ENCODE results near the gene GMEB1. TPM values are rescaled to one million over a fixed set of nuclear protein-coding genes. Genes with fewer than 3 reads are reported as not detected.
"Not testable (repeated sequence)": the region's sequence is repeated elsewhere in the genome, so short reads cannot be mapped to it uniquely, and the experiment has no call there.

The GMEB1 gene
- total and polyA plus RNA-seq, 2 donors (not counting 1 experiment from before 2014, with no cell fraction given), result 7.5 to 21.7 TPM

GRCh38 chr1:28648474-28649198, 19.9 kb upstream of the GMEB1 start, which contains the start of gene RNU11:
Gene RNU11 (plus strand): TSS chr1:28648600.
- intact Hi-C loops (cut with micrococcal nuclease), result loop anchor here (1.0 to 10.0 kb wide), 8 partner anchors 20 to 404 kb away; partner anchors contain the start of genes GMEB1, SESN2, TRNAU1AP and YTHDF2

GRCh38 chr1:28653063-28653462, 15.5 kb upstream of the GMEB1 start:
- CTCF ChIA-PET, result interaction anchor here (0.7 to 1.9 kb wide), 3 partner anchors 10 to 294 kb away, joined by 3 to 7 read pairs (median 4); partner anchors contain the start of gene TAF12

More at GRCh38 chr1:28648474-28649198, 19.9 kb upstream of the GMEB1 start, which contains the start of gene RNU11:
- DNase-seq (peak; percentile 98), ATAC-seq (ENCODE audit: low read depth) (peak; percentile 72)
- WGBS (ENCODE audit: insufficient coverage), result 1% methylated on average over 22 of the region's 28 CpGs
- Histone ChIP-seq H3K36me3 (replicated peaks in 1 of 2; ENCODE audit: control extremely low read depth in 1 of 2, control insufficient read depth in 1 of 2, extremely low read depth in 1 of 2, insufficient read depth in 2 of 2, low read length in 1 of 2) (no peaks in the 10 kb centered on the region), H3K4me3 (ENCODE audit: control extremely low read depth in 1 of 5, extremely low read depth in 1 of 5, insufficient read depth in 1 of 5, low read depth in 2 of 5, low read length in 4 of 5) (peak within 1 kb of the TSS; percentile 9 to 60 (median 53)), H3K4me2 (replicated peaks; ENCODE audit: low read depth, low read length, poor library complexity, severe bottlenecking) (peak within 1 kb of the TSS; percentile 72), H3K27ac (ENCODE audit: low read length in 2 of 2) (peak within 1 kb of the TSS; percentile 93 to 100), H3K9ac (ENCODE audit: low read length) (peak within 1 kb of the TSS; percentile 80), H3K27me3 (replicated peaks in 1 of 4; ENCODE audit: control extremely low read depth in 1 of 4, control insufficient read depth in 3 of 4, insufficient read depth in 4 of 4, low read length in 3 of 4) (no peaks in the 10 kb centered on the region), H2AFZ (ENCODE audit: insufficient read depth, low read depth, low read length, poor library complexity, severe bottlenecking) (peak within 1 kb of the TSS; percentile 72), H3K4me1 (ENCODE audit: control insufficient read depth in 2 of 2, insufficient read depth in 2 of 2, low read length in 2 of 2) (peaks cover 25 to 33% of the 10 kb centered on the region in 2 donors), H4K20me1 (ENCODE audit: control insufficient read depth, insufficient read depth, low read length, poor library complexity, severe bottlenecking) (no peaks in the 10 kb centered on the region), H3K9me3 (ENCODE audit: control extremely low read depth in 1 of 3, control insufficient read depth in 2 of 3, insufficient read depth in 1 of 3, low read length in 2 of 3) (no peaks in the 10 kb centered on the region), H3K79me2 (ENCODE audit: control insufficient read depth, insufficient read depth, low read length) (peaks cover 13% of the 10 kb centered on the region)
- Mint-ChIP-seq H3K27me3 (no peaks in the 10 kb centered on the region), H3K4me1 (peaks cover 32% of the 10 kb centered on the region), H3K9me3 (ENCODE audit: insufficient read depth) (no peaks in the 10 kb centered on the region), H3K27ac (peak within 1 kb of the TSS; percentile 100), H3K4me3 (peak within 1 kb of the TSS; percentile 94)
- TF ChIP-seq CTCF (IDR thresholded peaks at IDR 0.05) (no peak), EZH2 (IDR thresholded peaks at IDR 0.05; ENCODE audit: borderline replicate concordance, insufficient read depth, low read depth, low read length, poor library complexity, severe bottlenecking) (no peak)
- ChIA-PET CTCF (interaction anchor here (0.7 to 1.9 kb wide), 5 partner anchors 20 to 532 kb away, joined by 3 to 14 read pairs (median 3); partner anchors contain the start of genes GMEB1 and YTHDF2), POLR2A (interaction anchor here (0.7 to 3.5 kb wide), 23 partner anchors 12 to 1921 kb away, joined by 3 to 67 read pairs (median 4); partner anchors contain the start of genes GMEB1, SRSF4, TRNAU1AP and YTHDF2)

More at GRCh38 chr1:28653063-28653462, 15.5 kb upstream of the GMEB1 start:
- 94% methylated on average over 7 of the region's 13 CpGs for WGBS (ENCODE audit: insufficient coverage)
- H3K36me3 ChIP-seq (replicated peaks in 1 of 2; ENCODE audit: control extremely low read depth in 1 of 2, control insufficient read depth in 1 of 2, extremely low read depth in 1 of 2, insufficient read depth in 2 of 2, low read length in 1 of 2); H3K4me3 ChIP-seq (ENCODE audit: control extremely low read depth in 1 of 5, extremely low read depth in 1 of 5, insufficient read depth in 1 of 5, low read depth in 2 of 5, low read length in 4 of 5); DNase-seq; H3K9me3 Mint-ChIP-seq (ENCODE audit: insufficient read depth); H3K4me3 Mint-ChIP-seq; ATAC-seq (ENCODE audit: low read depth); H3K27ac Mint-ChIP-seq; H3K27me3 ChIP-seq (replicated peaks in 1 of 4; ENCODE audit: control extremely low read depth in 1 of 4, control insufficient read depth in 3 of 4, insufficient read depth in 4 of 4, low read length in 3 of 4); H3K4me2 ChIP-seq (replicated peaks; ENCODE audit: low read depth, low read length, poor library complexity, severe bottlenecking); H3K4me1 ChIP-seq (ENCODE audit: control insufficient read depth in 2 of 2, insufficient read depth in 2 of 2, low read length in 2 of 2); H3K9ac ChIP-seq (ENCODE audit: low read length); H3K79me2 ChIP-seq (ENCODE audit: control insufficient read depth, insufficient read depth, low read length); intact Hi-C loops (cut with micrococcal nuclease); H2AFZ ChIP-seq (ENCODE audit: insufficient read depth, low read depth, low read length, poor library complexity, severe bottlenecking); H4K20me1 ChIP-seq (ENCODE audit: control insufficient read depth, insufficient read depth, low read length, poor library complexity, severe bottlenecking); H3K27me3 Mint-ChIP-seq; H3K27ac ChIP-seq (ENCODE audit: low read length in 2 of 2); H3K9me3 ChIP-seq (ENCODE audit: control extremely low read depth in 1 of 3, control insufficient read depth in 2 of 3, insufficient read depth in 1 of 3, low read length in 2 of 3): not testable (repeated sequence)
- POLR2A ChIA-PET, result interaction anchor here (0.9 kb wide), 1 partner anchor 9 kb away, joined by 4 read pairs; no protein-coding TSS in a partner anchor
- H3K4me1 Mint-ChIP-seq, result peaks cover 10% of the 10 kb centered on the region

All from B cell (primary cell).